ENCODE measurements around the gene EBP.

EBP gene

GRCh38 chrX:48521353-48522243 is at the start of gene EBP:
EBP (plus strand) TSS chrX:48521808; CDS start chrX:48523772, 1,964 bp downstream.
- H3K4me3 ChIP-seq (ENCODE audit: control insufficient read depth, low read depth, low read length): peak within 1 kb of the TSS; percentile 72
- no peak for TF ChIP-seq CTCF (conservative IDR thresholded peaks at IDR 0.05; ENCODE audit: control insufficient read depth, insufficient read depth, low read depth, low read length)
- DNase-seq (ENCODE audit: low read depth): peak; percentile 79

DNA sequence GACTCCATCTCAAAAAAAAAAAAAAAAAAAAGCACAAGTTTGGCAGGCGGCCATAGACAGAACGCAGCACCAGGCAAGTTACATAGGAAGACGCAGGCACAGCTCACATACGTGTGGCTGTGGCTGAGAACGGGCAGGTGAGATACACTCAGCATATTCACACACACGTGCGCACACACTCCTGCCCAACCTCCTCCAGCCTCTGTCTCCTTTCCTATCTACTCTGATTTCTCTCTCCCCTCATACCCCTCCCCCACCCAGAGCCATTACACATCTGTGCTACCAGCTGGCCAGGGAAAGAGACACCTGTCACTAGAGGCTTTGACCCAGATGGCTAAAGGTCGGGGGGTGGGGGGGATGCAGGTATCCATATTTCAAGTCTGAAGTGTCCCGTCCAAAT is 49.4 kb upstream of the EBP start:
- no peak for TF ChIP-seq CTCF (conservative IDR thresholded peaks at IDR 0.05; ENCODE audit: control insufficient read depth, insufficient read depth, low read depth, low read length)
- H3K4me3 ChIP-seq (ENCODE audit: control insufficient read depth, low read depth, low read length): no peak overlapping the region

GRCh38 chrX:48472851-48473703 is 48.5 kb upstream of the EBP start:
- DNase-seq (ENCODE audit: low read depth): no peak

More for the DNA sequence above, 49.4 kb upstream of the EBP start:
- no peak for DNase-seq (ENCODE audit: low read depth)

GRCh38 chrX:48473704-48473990 is 48.0 kb upstream of the EBP start:
- DNase-seq (ENCODE audit: low read depth): no peak

More at GRCh38 chrX:48472851-48473703, 48.5 kb upstream of the EBP start:
- no peak overlapping the region for H3K4me3 ChIP-seq (ENCODE audit: control insufficient read depth, low read depth, low read length)
- no peak for TF ChIP-seq CTCF (conservative IDR thresholded peaks at IDR 0.05; ENCODE audit: control insufficient read depth, insufficient read depth, low read depth, low read length)

GRCh38 chrX:48474127-48474526 is 47.5 kb upstream of the EBP start:
- peak; percentile 49 for TF ChIP-seq CTCF (conservative IDR thresholded peaks at IDR 0.05; ENCODE audit: control insufficient read depth, insufficient read depth, low read depth, low read length)
- DNase-seq (ENCODE audit: low read depth): peak; percentile 43
- H3K4me3 ChIP-seq (ENCODE audit: control insufficient read depth, low read depth, low read length): no peak overlapping the region

More at GRCh38 chrX:48473704-48473990, 48.0 kb upstream of the EBP start:
- no peak overlapping the region for H3K4me3 ChIP-seq (ENCODE audit: control insufficient read depth, low read depth, low read length)
- TF ChIP-seq CTCF (conservative IDR thresholded peaks at IDR 0.05; ENCODE audit: control insufficient read depth, insufficient read depth, low read depth, low read length): no peak

GRCh38 chrX:48474581-48474980 is 47.0 kb upstream of the EBP start:
- H3K4me3 ChIP-seq (ENCODE audit: control insufficient read depth, low read depth, low read length): no peak overlapping the region
- no peak for DNase-seq (ENCODE audit: low read depth)
- no peak for TF ChIP-seq CTCF (conservative IDR thresholded peaks at IDR 0.05; ENCODE audit: control insufficient read depth, insufficient read depth, low read depth, low read length)
